ENCODE data around the gene KCNK3.
A peak's percentile ranks its signal among the peaks of the same experiment; 100 is the strongest.
"Not testable (repeated sequence)": the region's sequence is repeated elsewhere in the genome, so short reads cannot be mapped to it uniquely, and the experiment has no call there.

The KCNK3 gene

GRCh38 chr2:26653207-26654060 lies 39.1 kb upstream of the KCNK3 start:
- no peaks in the 10 kb centered on the region for H3K4me1 Mint-ChIP-seq (ENCODE audit: low read depth in 2 of 2)
- H3K27ac Mint-ChIP-seq: no peak overlapping the region
- DNase-seq: no peak
- peaks cover 35 to 71% of the 10 kb centered on the region in 2 donors for H3K27me3 Mint-ChIP-seq
- H3K36me3 Mint-ChIP-seq (ENCODE audit: insufficient read depth): no peaks in the 10 kb centered on the region
- H3K4me3 Mint-ChIP-seq: no peak overlapping the region
- H3K9me3 Mint-ChIP-seq: no peaks in the 10 kb centered on the region
- ATAC-seq (replicated peaks): no peak

DNA sequence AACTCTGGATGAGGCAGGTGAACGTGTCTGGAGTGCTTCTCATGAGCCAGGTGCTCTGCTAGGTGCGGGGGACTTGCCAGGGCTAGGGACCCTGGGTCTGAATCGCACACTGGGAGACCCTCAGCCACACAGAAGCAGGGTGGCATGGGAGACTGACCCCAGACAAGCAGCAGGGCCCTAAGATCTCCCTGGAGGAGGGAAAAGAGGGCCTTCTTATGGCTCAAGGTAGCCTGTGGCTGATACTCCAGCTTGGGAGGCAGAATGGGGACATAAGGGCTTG lies 38.5 kb upstream of the KCNK3 start:
- no peaks in the 10 kb centered on the region for H3K36me3 Mint-ChIP-seq (ENCODE audit: insufficient read depth)
- ATAC-seq (replicated peaks) (no peak), DNase-seq (no peak)
- H3K27me3 Mint-ChIP-seq: peaks cover 41 to 71% of the 10 kb centered on the region in 2 donors
- H3K4me1 Mint-ChIP-seq (ENCODE audit: low read depth in 2 of 2): no peaks in the 10 kb centered on the region
- no peak overlapping the region for H3K4me3 Mint-ChIP-seq
- H3K27ac Mint-ChIP-seq: no peak overlapping the region
- peaks cover 1 to 4% of the 10 kb centered on the region in 2 donors for H3K9me3 Mint-ChIP-seq

DNA sequence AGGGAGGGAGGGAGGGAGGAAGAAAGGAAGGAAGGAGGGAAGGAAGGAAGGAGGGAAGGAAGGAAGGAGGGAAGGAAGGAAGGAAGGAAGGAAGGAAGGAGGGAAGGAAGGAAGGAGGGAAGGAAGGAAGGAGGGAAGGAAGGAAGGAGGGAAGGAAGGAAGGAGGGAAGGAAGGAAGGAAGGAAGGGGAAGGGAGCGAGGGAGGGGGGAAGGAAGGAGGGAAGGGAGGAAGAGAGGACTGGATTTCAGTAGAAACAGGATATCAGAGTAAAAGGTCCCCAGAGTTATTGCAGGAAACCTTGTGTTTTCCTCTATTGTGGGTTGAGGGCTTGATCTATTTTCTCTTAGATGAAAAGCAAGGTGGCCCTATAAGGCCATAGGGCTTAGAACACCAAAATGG lies 37.4 kb upstream of the KCNK3 start:
- H3K27me3 Mint-ChIP-seq: peaks cover 39 to 65% of the 10 kb centered on the region in 2 donors
- not testable (repeated sequence) for H3K36me3 Mint-ChIP-seq (ENCODE audit: insufficient read depth); H3K27ac Mint-ChIP-seq; H3K4me1 Mint-ChIP-seq (ENCODE audit: low read depth in 2 of 2); DNase-seq; ATAC-seq (replicated peaks); H3K4me3 Mint-ChIP-seq; H3K9me3 Mint-ChIP-seq

DNA sequence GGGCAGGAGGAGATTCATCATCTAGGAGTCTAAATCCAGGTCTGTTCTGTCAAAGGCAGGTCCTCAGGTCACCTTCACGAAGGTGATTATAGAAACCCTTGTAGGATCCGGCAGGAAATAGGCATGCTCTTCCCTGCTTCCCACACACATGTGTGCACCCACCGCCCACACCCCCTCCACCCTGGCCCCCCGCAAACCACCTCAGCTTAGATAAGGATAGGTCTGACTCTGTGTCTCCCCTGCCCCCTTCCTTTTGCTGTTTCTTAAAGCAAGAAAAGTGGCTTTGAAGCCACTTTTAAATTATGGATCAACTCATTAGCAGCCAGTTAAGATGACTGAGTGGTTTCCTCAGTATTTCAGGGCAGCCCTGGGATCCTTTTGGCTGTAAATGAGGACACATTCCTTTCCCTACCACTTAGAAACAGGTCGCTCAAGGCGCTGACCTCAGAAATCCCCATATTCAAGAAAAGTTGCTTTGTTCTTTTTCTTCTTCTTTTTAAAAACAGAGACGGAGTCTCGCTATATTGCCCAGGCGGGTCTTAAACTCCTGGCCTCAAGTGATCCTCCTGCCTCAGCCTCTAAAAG lies 36.8 kb upstream of the KCNK3 start:
- Mint-ChIP-seq H3K4me1 (ENCODE audit: low read depth in 2 of 2) (no peaks in the 10 kb centered on the region), H3K4me3 (no peak overlapping the region), H3K27me3 (peaks cover 34 to 59% of the 10 kb centered on the region in 2 donors), H3K9me3 (peaks cover 1 to 5% of the 10 kb centered on the region in 2 donors), H3K36me3 (ENCODE audit: insufficient read depth) (no peaks in the 10 kb centered on the region), H3K27ac (no peak overlapping the region)
- DNase-seq: no peak
- ATAC-seq (replicated peaks): no peak

DNA sequence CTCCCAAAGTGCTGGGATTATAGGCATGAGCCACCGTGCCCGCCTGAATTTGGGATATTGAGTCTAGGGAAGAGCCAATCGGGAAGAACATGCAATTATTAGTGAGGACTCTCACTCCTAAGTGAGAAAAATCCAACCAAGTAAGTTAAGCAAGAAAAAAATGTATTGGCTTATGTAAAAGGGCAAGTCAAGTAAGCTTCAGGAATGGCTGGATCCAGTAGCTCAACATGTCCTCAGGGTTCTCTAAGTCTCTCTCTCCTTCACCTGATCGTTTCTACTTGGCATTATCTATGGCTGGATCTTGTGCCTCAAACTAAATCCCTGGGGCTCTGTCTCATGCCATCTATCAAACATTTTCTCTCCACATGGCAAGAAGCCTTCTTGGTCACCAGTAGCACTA lies 35.3 kb upstream of the KCNK3 start:
- no peak overlapping the region for H3K4me3 Mint-ChIP-seq
- H3K36me3 Mint-ChIP-seq (ENCODE audit: insufficient read depth): no peaks in the 10 kb centered on the region
- ATAC-seq (replicated peaks) (no peak), DNase-seq (no peak)
- H3K4me1 Mint-ChIP-seq (ENCODE audit: low read depth in 2 of 2): no peaks in the 10 kb centered on the region
- peaks cover 35 to 44% of the 10 kb centered on the region in 2 donors for H3K27me3 Mint-ChIP-seq
- no peak overlapping the region for H3K27ac Mint-ChIP-seq
- H3K9me3 Mint-ChIP-seq: peaks cover 4 to 5% of the 10 kb centered on the region in 2 donors

- H3K4me1 Mint-ChIP-seq (ENCODE audit: low read depth in 2 of 2): no peaks in the 10 kb centered on the region
Measured at GRCh38 chr2:26658691-26659346, 33.7 kb upstream of the KCNK3 start.

DNA sequence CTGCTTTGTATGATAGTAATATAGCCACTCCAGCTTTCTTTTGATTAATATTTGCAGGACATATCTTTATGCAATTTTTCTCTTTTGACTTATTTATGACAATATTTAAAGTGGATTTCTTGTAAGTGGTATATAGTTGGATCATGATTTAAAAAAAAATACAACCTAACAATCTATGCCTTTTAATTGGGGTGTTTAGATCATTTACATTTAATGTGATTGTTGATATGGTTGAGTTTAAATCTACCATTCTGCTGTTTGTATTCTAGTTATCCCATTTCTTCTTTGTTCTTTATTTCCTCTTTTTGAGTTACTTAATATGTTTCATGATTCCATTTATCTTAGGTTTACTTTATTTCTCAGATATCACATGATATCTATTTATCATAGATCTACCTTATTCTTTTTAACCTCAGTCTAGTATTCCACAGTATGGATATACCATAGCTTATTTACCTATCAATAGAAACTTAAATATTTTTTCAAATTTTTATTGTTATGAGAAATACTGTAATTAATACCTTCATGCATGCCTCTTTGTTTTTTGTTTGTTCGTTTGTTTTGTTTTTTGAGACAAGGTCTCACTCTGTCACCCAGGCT lies 32.1 kb upstream of the KCNK3 start:
- H3K27me3 Mint-ChIP-seq: peaks cover 28 to 36% of the 10 kb centered on the region in 2 donors
- peaks cover 4 to 5% of the 10 kb centered on the region in 2 donors for H3K9me3 Mint-ChIP-seq
- no peak for ATAC-seq (replicated peaks)
- H3K4me1 Mint-ChIP-seq (ENCODE audit: low read depth in 2 of 2): no peaks in the 10 kb centered on the region
- no peak overlapping the region for H3K4me3 Mint-ChIP-seq
- DNase-seq: no peak
- no peak overlapping the region for H3K27ac Mint-ChIP-seq
- H3K36me3 Mint-ChIP-seq (ENCODE audit: insufficient read depth): no peaks in the 10 kb centered on the region

More at GRCh38 chr2:26658691-26659346, 33.7 kb upstream of the KCNK3 start:
- peak overlapping the region in 1 of 2 donors; percentile 33 for H3K27ac Mint-ChIP-seq
- DNase-seq (no peak), ATAC-seq (replicated peaks) (no peak)
- H3K9me3 Mint-ChIP-seq: peaks cover 4 to 5% of the 10 kb centered on the region in 2 donors
- H3K36me3 Mint-ChIP-seq (ENCODE audit: insufficient read depth): no peaks in the 10 kb centered on the region
- H3K4me3 Mint-ChIP-seq: no peak overlapping the region
- H3K27me3 Mint-ChIP-seq: peaks cover 21 to 28% of the 10 kb centered on the region in 2 donors

- not testable (repeated sequence) for H3K9me3 Mint-ChIP-seq; H3K27ac Mint-ChIP-seq; H3K4me3 Mint-ChIP-seq; DNase-seq; H3K4me1 Mint-ChIP-seq (ENCODE audit: low read depth in 2 of 2); ATAC-seq (replicated peaks); H3K36me3 Mint-ChIP-seq (ENCODE audit: insufficient read depth)
- peaks cover 54 to 58% of the 10 kb centered on the region in 2 donors for H3K27me3 Mint-ChIP-seq
Measured at GRCh38 chr2:26665296-26665695, 27.2 kb upstream of the KCNK3 start.

DNA sequence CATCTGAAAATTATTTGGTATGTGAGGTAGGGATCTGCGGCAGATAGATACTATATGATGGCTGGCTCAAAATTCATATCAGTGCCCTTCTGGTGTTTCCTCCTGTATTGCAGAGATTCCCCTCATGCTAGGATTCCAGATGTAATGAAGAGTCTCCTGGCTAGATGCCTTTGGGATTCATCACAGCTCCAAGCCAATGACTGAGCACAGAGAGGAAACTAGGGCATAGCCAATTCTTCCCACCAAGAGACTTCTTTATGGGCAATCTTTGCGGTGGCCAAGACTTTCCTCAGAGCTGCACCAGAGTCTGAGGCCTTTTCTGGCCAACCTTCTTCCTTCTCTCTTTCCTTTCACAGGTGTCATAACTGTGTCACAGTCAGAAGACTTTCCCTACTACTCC lies 25.9 kb upstream of the KCNK3 start:
- no peak overlapping the region for H3K27ac Mint-ChIP-seq
- H3K36me3 Mint-ChIP-seq (ENCODE audit: insufficient read depth): no peaks in the 10 kb centered on the region
- H3K27me3 Mint-ChIP-seq: peaks cover 58 to 72% of the 10 kb centered on the region in 2 donors
- peaks cover 0 to 1% of the 10 kb centered on the region in 2 donors for H3K9me3 Mint-ChIP-seq
- DNase-seq (no peak), ATAC-seq (replicated peaks) (no peak)
- H3K4me3 Mint-ChIP-seq: no peak overlapping the region
- peaks cover 0 to 2% of the 10 kb centered on the region in 2 donors for H3K4me1 Mint-ChIP-seq (ENCODE audit: low read depth in 2 of 2)

- H3K4me1 Mint-ChIP-seq (ENCODE audit: low read depth in 2 of 2): peaks cover 0 to 2% of the 10 kb centered on the region in 2 donors
- H3K27me3 Mint-ChIP-seq: peaks cover 68 to 85% of the 10 kb centered on the region in 2 donors
- H3K4me3 Mint-ChIP-seq: no peak overlapping the region
- H3K9me3 Mint-ChIP-seq: peaks cover 0 to 1% of the 10 kb centered on the region in 2 donors
- H3K36me3 Mint-ChIP-seq (ENCODE audit: insufficient read depth): no peaks in the 10 kb centered on the region
- no peak overlapping the region for H3K27ac Mint-ChIP-seq
- ATAC-seq (replicated peaks) (no peak), DNase-seq (no peak)
Measured at GRCh38 chr2:26668041-26668440, 24.5 kb upstream of the KCNK3 start.

- ATAC-seq (replicated peaks): no peak
- Mint-ChIP-seq H3K36me3 (ENCODE audit: insufficient read depth) (no peaks in the 10 kb centered on the region), H3K27me3 (peaks cover 70 to 93% of the 10 kb centered on the region in 2 donors), H3K4me1 (ENCODE audit: low read depth in 2 of 2) (peaks cover 0 to 2% of the 10 kb centered on the region in 2 donors), H3K9me3 (peaks cover 0 to 1% of the 10 kb centered on the region in 2 donors), H3K4me3 (no peak overlapping the region), H3K27ac (no peak overlapping the region)
- no peak for DNase-seq
Measured at GRCh38 chr2:26668856-26669750, 23.4 kb upstream of the KCNK3 start.

- Mint-ChIP-seq H3K9me3 (peaks cover 0 to 1% of the 10 kb centered on the region in 2 donors), H3K4me3 (no peak overlapping the region), H3K4me1 (ENCODE audit: low read depth in 2 of 2) (peaks cover 0 to 2% of the 10 kb centered on the region in 2 donors), H3K36me3 (ENCODE audit: insufficient read depth) (no peaks in the 10 kb centered on the region), H3K27me3 (peaks cover 70 to 98% of the 10 kb centered on the region in 2 donors), H3K27ac (no peak overlapping the region)
- DNase-seq (no peak), ATAC-seq (replicated peaks) (no peak)
Measured at GRCh38 chr2:26670171-26670570, 22.4 kb upstream of the KCNK3 start.

Measured in effector memory CD8-positive, alpha-beta T cell (primary cell).